ENCODE measurements around the gene DNM2. TPM values are rescaled to one million over a fixed set of nuclear protein-coding genes. Genes with fewer than 3 reads are reported as not detected.

Gene DNM2
- total RNA-seq, 2 experiments from 2014 or later, result 279 to 286 TPM

GRCh38 chr19:10726268-10726667 lies 8.4 kb downstream of the DNM2 start:
- ATAC-seq (ENCODE audit: poor library complexity) (no peak), DNase-seq (no peak)
- no peaks in the 10 kb centered on the region for H3K27me3 Mint-ChIP-seq
- CTCF ChIA-PET, result no interaction called here
- H3K9me3 Mint-ChIP-seq, result no peaks in the 10 kb centered on the region
- peak overlapping the region; percentile 74 for H3K27ac Mint-ChIP-seq
- H3K36me3 ChIP-seq (ENCODE audit: insufficient read depth, low read length), result peaks cover 21% of the 10 kb centered on the region
- no peak for TF ChIP-seq CTCF (IDR thresholded peaks at IDR 0.05)
- intact Hi-C loops (cut with DNase I, micrococcal nuclease), result no loop called here
- peaks cover 70% of the 10 kb centered on the region for H3K4me1 Mint-ChIP-seq (ENCODE audit: low read depth)
- H3K9me3 ChIP-seq (ENCODE audit: control insufficient read depth in 1 of 2, insufficient read depth in 1 of 2, low read length in 2 of 2), result no peaks in the 10 kb centered on the region
- H3K4me3 Mint-ChIP-seq, result no peak overlapping the region
- no peak overlapping the region for H3K27ac ChIP-seq (ENCODE audit: low read depth in 1 of 2, low read length in 2 of 2)
- peaks cover 66% of the 10 kb centered on the region for H3K4me1 ChIP-seq (ENCODE audit: insufficient read depth, low read length)
- peaks cover 37% of the 10 kb centered on the region for H3K36me3 Mint-ChIP-seq (ENCODE audit: low read depth)
- H3K27me3 ChIP-seq (ENCODE audit: control insufficient read depth in 1 of 2, insufficient read depth in 2 of 2, low read length in 2 of 2), result no peaks in the 10 kb centered on the region
- POLR2A ChIA-PET, result no interaction called here
- no peak overlapping the region for H3K4me3 ChIP-seq (ENCODE audit: low read length)

GRCh38 chr19:10727685-10728201 lies 9.9 kb downstream of the DNM2 start:
- Histone ChIP-seq H3K27me3 (ENCODE audit: control insufficient read depth in 1 of 2, insufficient read depth in 2 of 2, low read length in 2 of 2) (no peaks in the 10 kb centered on the region), H3K4me1 (ENCODE audit: insufficient read depth, low read length) (peaks cover 67% of the 10 kb centered on the region), H3K27ac (ENCODE audit: low read depth in 1 of 2, low read length in 2 of 2) (no peak overlapping the region), H3K36me3 (ENCODE audit: insufficient read depth, low read length) (peaks cover 18% of the 10 kb centered on the region), H3K9me3 (ENCODE audit: control insufficient read depth in 1 of 2, insufficient read depth in 1 of 2, low read length in 2 of 2) (no peaks in the 10 kb centered on the region), H3K4me3 (ENCODE audit: low read length) (no peak overlapping the region)
- POLR2A ChIA-PET, result interaction anchor here (0.6 kb wide), 2 partner anchors 83 to 136 kb away, joined by 3 read pairs; no protein-coding TSS in a partner anchor
- DNase-seq (no peak), ATAC-seq (ENCODE audit: poor library complexity) (no peak)
- no peaks in the 10 kb centered on the region for H3K9me3 Mint-ChIP-seq
- CTCF ChIA-PET, result no interaction called here
- intact Hi-C loops (cut with DNase I, micrococcal nuclease), result no loop called here
- peak overlapping the region; percentile 74 for H3K27ac Mint-ChIP-seq
- no peak for TF ChIP-seq CTCF (IDR thresholded peaks at IDR 0.05)
- H3K36me3 Mint-ChIP-seq (ENCODE audit: low read depth), result peaks cover 42% of the 10 kb centered on the region
- peaks cover 64% of the 10 kb centered on the region for H3K4me1 Mint-ChIP-seq (ENCODE audit: low read depth)
- peak overlapping the region; percentile 16 for H3K4me3 Mint-ChIP-seq
- H3K27me3 Mint-ChIP-seq, result no peaks in the 10 kb centered on the region

- Histone ChIP-seq H3K4me1 (ENCODE audit: insufficient read depth, low read length) (peaks cover 66% of the 10 kb centered on the region), H3K9me3 (ENCODE audit: control insufficient read depth in 1 of 2, insufficient read depth in 1 of 2, low read length in 2 of 2) (no peaks in the 10 kb centered on the region), H3K36me3 (ENCODE audit: insufficient read depth, low read length) (peaks cover 11% of the 10 kb centered on the region), H3K27me3 (ENCODE audit: control insufficient read depth in 1 of 2, insufficient read depth in 2 of 2, low read length in 2 of 2) (no peaks in the 10 kb centered on the region), H3K27ac (ENCODE audit: low read depth in 1 of 2, low read length in 2 of 2) (peak overlapping the region in 1 of 2 donors; percentile 80), H3K4me3 (ENCODE audit: low read length) (no peak overlapping the region)
- TF ChIP-seq CTCF (IDR thresholded peaks at IDR 0.05), result no peak
- ATAC-seq (ENCODE audit: poor library complexity), result no peak
- Mint-ChIP-seq H3K4me3 (peak overlapping the region; percentile 25), H3K9me3 (no peaks in the 10 kb centered on the region), H3K36me3 (ENCODE audit: low read depth) (peaks cover 34% of the 10 kb centered on the region), H3K4me1 (ENCODE audit: low read depth) (peaks cover 55% of the 10 kb centered on the region), H3K27ac (peak overlapping the region; percentile 99), H3K27me3 (no peaks in the 10 kb centered on the region)
- no peak for DNase-seq
- ChIA-PET POLR2A (interaction anchor here (1.1 kb wide), 1 partner anchor 12 kb away, joined by 4 read pairs; no protein-coding TSS in a partner anchor), CTCF (no interaction called here)
- intact Hi-C loops (cut with DNase I, micrococcal nuclease), result no loop called here
These were observed 11.5 kb downstream of the DNM2 start for GRCh38 chr19:10729411-10729810.

Data from CD4-positive, alpha-beta T cell (primary cell).